Fibroblast of lung (primary cell): ENCODE results near the gene MED26. TPM values are rescaled to one million over a fixed set of nuclear protein-coding genes. Genes with fewer than 3 reads are reported as not detected.
A peak's percentile ranks its signal among the peaks of the same experiment; 100 is the strongest.

Source experiments
- DNase-seq, 2 donors: peaks; one replicate each; pipeline versions ENCODE4 v3.0.0 to v3.0.0-alpha.2; 2010; ENCODE audit warnings: low read depth in 2 of 2
- H2AFZ ChIP-seq: 2 replicates; pipeline ENCODE4 v1.5.1; 2012; ENCODE audit warnings: low read length, control low read depth, inconsistent platforms
- H3K27ac ChIP-seq: 2 replicates; pipeline ENCODE4 v1.5.1; 2011; ENCODE audit warnings: low read length, control low read depth; ENCODE audit not compliant: insufficient read depth
- H3K27me3 ChIP-seq: 2 replicates; pipeline ENCODE4 v1.5.1; 2011; ENCODE audit warnings: mild to moderate bottlenecking, low read length; ENCODE audit not compliant: control insufficient read depth, insufficient read depth
- H3K36me3 ChIP-seq: 2 replicates; pipeline ENCODE4 v1.5.1; 2011; ENCODE audit warnings: low read length; ENCODE audit not compliant: control insufficient read depth, insufficient read depth
- H3K4me1 ChIP-seq: 2 replicates; pipeline ENCODE4 v1.5.1; 2011; ENCODE audit warnings: low read length; ENCODE audit not compliant: control insufficient read depth, insufficient read depth; ENCODE audit errors: extremely low read depth
- H3K4me2 ChIP-seq: 2 replicates; pipeline ENCODE4 v1.5.1; 2011; ENCODE audit warnings: low read length, control low read depth; ENCODE audit not compliant: insufficient read depth; ENCODE audit errors: extremely low read depth
- H3K4me3 ChIP-seq, 4 experiments: fragments of 200-600 bp in 1 of 4; sonication (generic) in 1 of 4; replicated peaks in 1 of 4; 2 replicates each; pipeline ENCODE4 v1.5.1; 2011 to 2016; ENCODE audit warnings: low read length in 4 of 4, low read depth in 3 of 4, mild to moderate bottlenecking in 3 of 4, control low read depth in 2 of 4, inconsistent platforms in 1 of 4, mixed read lengths in 1 of 4; ENCODE audit not compliant: insufficient read depth in 1 of 4; ENCODE audit errors: control extremely low read depth in 1 of 4
- H3K79me2 ChIP-seq: 2 replicates; pipeline ENCODE4 v1.5.1; 2012; ENCODE audit warnings: mild to moderate bottlenecking, low read length, inconsistent platforms; ENCODE audit not compliant: control insufficient read depth, insufficient read depth
- H3K9ac ChIP-seq: 2 replicates; pipeline ENCODE4 v1.5.1; 2011; ENCODE audit warnings: mild to moderate bottlenecking, low read length, control low read depth; ENCODE audit not compliant: insufficient read depth
- H3K9me3 ChIP-seq: 2 replicates; pipeline ENCODE4 v1.5.1; 2012; ENCODE audit warnings: low read depth, low read length; ENCODE audit not compliant: control insufficient read depth, insufficient read depth
- H4K20me1 ChIP-seq: 2 replicates; pipeline ENCODE4 v1.5.1; 2011; ENCODE audit warnings: low read length; ENCODE audit not compliant: control insufficient read depth, insufficient read depth; ENCODE audit errors: extremely low read depth
- EZH2 ChIP-seq: IDR thresholded peaks from 2 replicates; pipeline ENCODE4 v1.5.1; 2012; ENCODE audit warnings: low read length, control low read depth, mild to moderate bottlenecking; ENCODE audit errors: missing control alignments
- polyA plus RNA-seq, 2 donors: library from polyadenylated mRNA; depleted of rRNA in 1 of 2; stranded (reverse) in 1 of 2; unstranded in 1 of 2; fragments of >200 nt; gene quantifications; 2 replicates each; pipeline ENCODE4 v1.2.1, GENCODE V29; 2011 to 2012; ENCODE audit warnings: missing spikeins in 1 of 2
- total RNA-seq: library from RNA; depleted of rRNA; stranded (reverse); fragments of >200 nt; gene quantifications from 2 replicates; pipeline ENCODE4 v1.2.1, GENCODE V29; 2014
- TF ChIP-seq, protein P1 (sequence below), 2 donors: IDR thresholded peaks in 1 of 2; conservative IDR thresholded peaks in 1 of 2; 1 replicate in 1 of 2; 2 replicates in 1 of 2; pipeline ENCODE4 v1.5.1; 2011 to 2012; ENCODE audit warnings: low read length in 2 of 2, control low read depth in 1 of 2, inconsistent platforms in 1 of 2, low read depth in 1 of 2, mild to moderate bottlenecking in 1 of 2

Gene MED26
- total and polyA plus RNA-seq, 2 donors (not counting 1 experiment from before 2014, with no cell fraction given): 3.7 to 4.5 TPM

DNA sequence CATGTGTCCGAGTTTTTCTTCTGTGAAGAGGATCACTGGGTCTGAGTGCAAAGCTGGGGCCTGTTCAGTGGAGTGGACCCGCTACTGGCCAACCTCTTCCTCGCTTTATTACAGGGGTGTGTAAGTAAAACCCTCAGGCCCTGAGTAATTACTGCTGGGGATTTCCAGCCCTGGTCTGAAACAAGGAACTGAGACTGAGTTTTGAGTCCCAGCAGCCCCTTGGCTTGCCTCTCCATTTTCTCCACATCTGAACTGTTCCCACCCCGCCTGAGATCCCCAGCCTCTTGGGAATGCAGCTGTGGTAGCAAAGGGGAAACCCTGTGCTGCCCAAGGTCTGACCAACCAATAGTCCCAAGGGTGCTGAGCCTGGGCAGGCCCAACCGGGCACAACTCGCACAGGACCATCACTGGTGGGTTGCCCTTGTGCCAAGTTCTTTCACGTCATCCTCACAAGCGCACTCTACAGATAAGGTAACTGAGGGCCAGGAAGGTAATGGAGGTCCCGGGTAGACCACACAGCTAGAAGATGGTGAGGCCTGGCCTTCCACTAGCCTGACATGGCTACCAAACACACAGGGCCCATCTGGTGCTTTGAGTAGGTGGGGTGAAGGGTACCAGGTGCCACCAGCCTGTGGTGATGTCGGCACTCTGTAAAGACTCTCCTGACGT is 42.1 kb downstream of the MED26 start:
- Histone ChIP-seq H3K9me3 (no peaks in the 10 kb centered on the region), H3K4me3 (no peak overlapping the region), H3K27me3 (no peaks in the 10 kb centered on the region), H3K27ac (no peak overlapping the region), H3K4me1 (peaks cover 16% of the 10 kb centered on the region), H3K36me3 (no peaks in the 10 kb centered on the region), H4K20me1 (peaks cover 10% of the 10 kb centered on the region), H3K79me2 (peaks cover 90% of the 10 kb centered on the region), H3K4me2 (no peak overlapping the region), H2AFZ (no peak overlapping the region), H3K9ac (no peak overlapping the region)
- DNase-seq: no peak
- TF ChIP-seq, protein P1, sequence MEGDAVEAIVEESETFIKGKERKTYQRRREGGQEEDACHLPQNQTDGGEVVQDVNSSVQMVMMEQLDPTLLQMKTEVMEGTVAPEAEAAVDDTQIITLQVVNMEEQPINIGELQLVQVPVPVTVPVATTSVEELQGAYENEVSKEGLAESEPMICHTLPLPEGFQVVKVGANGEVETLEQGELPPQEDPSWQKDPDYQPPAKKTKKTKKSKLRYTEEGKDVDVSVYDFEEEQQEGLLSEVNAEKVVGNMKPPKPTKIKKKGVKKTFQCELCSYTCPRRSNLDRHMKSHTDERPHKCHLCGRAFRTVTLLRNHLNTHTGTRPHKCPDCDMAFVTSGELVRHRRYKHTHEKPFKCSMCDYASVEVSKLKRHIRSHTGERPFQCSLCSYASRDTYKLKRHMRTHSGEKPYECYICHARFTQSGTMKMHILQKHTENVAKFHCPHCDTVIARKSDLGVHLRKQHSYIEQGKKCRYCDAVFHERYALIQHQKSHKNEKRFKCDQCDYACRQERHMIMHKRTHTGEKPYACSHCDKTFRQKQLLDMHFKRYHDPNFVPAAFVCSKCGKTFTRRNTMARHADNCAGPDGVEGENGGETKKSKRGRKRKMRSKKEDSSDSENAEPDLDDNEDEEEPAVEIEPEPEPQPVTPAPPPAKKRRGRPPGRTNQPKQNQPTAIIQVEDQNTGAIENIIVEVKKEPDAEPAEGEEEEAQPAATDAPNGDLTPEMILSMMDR (conservative IDR thresholded peaks at IDR 0.05 in 1 of 2, IDR thresholded peaks at IDR 0.05 in 1 of 2; ENCODE audit: low read depth in 1 of 2, low read length in 2 of 2): no peak
- no peak for TF ChIP-seq EZH2

DNA sequence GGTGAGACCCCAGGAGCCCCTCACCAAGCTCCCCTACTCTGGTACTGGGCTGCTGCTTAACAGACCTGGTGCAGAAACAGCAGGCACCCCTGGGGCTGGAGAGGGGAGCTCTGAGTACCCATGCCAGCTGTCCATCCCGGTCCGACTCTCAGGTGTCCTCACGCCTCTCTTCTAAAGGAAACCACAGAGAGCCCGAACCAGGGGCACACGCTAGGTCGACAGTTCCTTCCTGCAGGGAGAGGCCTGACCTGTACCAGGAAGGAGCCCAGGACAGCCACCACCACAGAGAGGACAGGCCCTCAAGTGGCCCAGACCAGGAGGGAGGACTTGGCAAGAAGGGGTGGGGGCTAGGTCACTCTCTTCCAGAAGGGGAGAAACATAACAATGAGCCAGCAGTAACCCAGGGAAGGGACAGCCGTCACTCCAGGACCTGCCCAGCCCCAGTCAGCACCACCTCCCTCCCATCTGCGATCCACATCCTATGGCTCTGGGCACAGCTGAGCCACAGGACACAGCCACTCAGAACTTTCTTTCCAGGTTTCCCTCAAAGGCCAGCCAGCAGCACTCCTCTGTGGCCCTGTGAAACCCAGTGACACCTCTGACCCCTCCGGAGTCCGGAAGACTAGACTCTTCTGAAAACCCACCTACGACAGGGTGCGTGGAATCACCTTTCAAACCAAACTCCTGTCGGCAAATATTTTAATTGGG is 42.8 kb downstream of the MED26 start:
- no peaks in the 10 kb centered on the region for H3K27me3 ChIP-seq
- H3K79me2 ChIP-seq: peaks cover 91% of the 10 kb centered on the region
- H3K4me3 ChIP-seq: no peak overlapping the region
- H3K4me2 ChIP-seq: no peak overlapping the region
- H3K27ac ChIP-seq: no peak overlapping the region
- no peak for DNase-seq
- H3K36me3 ChIP-seq: peaks cover 2% of the 10 kb centered on the region
- peaks cover 10% of the 10 kb centered on the region for H4K20me1 ChIP-seq
- H3K9ac ChIP-seq: no peak overlapping the region
- no peak overlapping the region for H2AFZ ChIP-seq
- peaks cover 16% of the 10 kb centered on the region for H3K4me1 ChIP-seq
- TF ChIP-seq, protein P1 (conservative IDR thresholded peaks at IDR 0.05 in 1 of 2, IDR thresholded peaks at IDR 0.05 in 1 of 2; ENCODE audit: low read depth in 1 of 2, low read length in 2 of 2): no peak
- H3K9me3 ChIP-seq: no peaks in the 10 kb centered on the region

DNA sequence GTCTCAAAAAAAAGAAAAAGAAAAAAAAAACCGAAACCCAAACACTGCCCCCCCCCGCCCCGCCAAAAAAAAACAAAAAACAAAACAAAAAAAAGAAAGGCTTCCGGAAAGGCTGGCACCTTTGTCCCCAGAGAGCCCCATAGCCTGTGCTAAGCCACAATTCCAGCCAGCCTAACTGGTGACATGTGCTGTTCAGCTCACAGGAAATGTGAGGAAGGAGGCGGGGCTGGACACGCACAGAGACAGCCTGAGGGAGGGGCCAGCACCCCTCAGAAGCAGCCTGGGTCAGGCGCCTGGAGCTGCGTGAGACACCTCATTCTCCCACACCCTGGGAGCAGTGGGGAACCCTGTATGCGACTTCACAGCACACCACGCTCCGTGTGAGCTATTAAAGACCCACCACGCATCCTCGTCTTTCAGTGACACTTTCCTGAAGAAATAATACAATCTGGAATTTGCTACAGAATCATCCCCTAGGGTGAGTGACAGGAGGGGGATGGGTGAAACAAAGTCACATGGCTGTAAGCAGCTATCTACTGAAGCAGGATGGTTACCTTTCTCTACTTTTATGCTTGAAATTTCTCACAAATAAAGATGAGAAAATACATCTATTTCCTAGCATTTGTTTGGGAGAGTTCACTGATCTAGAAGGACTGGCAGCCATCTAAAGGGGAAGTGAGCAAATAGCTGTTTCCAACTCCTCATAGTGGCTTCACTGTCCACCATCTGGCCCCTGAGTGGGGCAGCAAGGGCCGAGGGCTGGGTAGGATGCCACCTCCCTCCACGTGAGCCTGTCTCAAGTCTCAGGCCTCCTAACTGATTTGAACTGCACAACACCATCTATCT is 43.5 kb downstream of the MED26 start:
- Histone ChIP-seq H3K36me3 (peaks cover 2% of the 10 kb centered on the region), H3K4me3 (peak overlapping the region in 1 of 4 experiments; percentile 2), H3K79me2 (peaks cover 91% of the 10 kb centered on the region), H3K27me3 (no peaks in the 10 kb centered on the region), H3K27ac (no peak overlapping the region), H3K4me1 (peaks cover 16% of the 10 kb centered on the region), H3K4me2 (peak overlapping the region; percentile 59), H3K9me3 (no peaks in the 10 kb centered on the region), H3K9ac (no peak overlapping the region), H4K20me1 (peaks cover 9% of the 10 kb centered on the region), H2AFZ (no peak overlapping the region)
- TF ChIP-seq, protein P1 (conservative IDR thresholded peaks at IDR 0.05 in 1 of 2, IDR thresholded peaks at IDR 0.05 in 1 of 2; ENCODE audit: low read depth in 1 of 2, low read length in 2 of 2): no peak
- TF ChIP-seq EZH2: no peak
- DNase-seq: peak; percentile 52 to 74
